PFSK-1 (cell line): ENCODE measurements around the gene RPS28. TPM values are rescaled to one million over a fixed set of nuclear protein-coding genes. Genes with fewer than 3 reads are reported as not detected.

Source experiments
- FOXP2 ChIP-seq: optimal IDR thresholded peaks from 2 replicates; pipeline ENCODE3; 2011; ENCODE audit warnings: borderline replicate concordance, control low read depth, inconsistent platforms; ENCODE audit not compliant: insufficient read depth; ENCODE audit errors: extremely low read length, extremely low read depth
- POLR2AphosphoS5 ChIP-seq: IDR thresholded peaks from 2 replicates; pipeline ENCODE4 v1.6.1; 2012; ENCODE audit warnings: low read depth, mild to moderate bottlenecking, control low read depth, low read length, moderate library complexity
- REST ChIP-seq, 2 experiments: IDR thresholded peaks; 2 replicates each; pipeline versions ENCODE4 v1.6.1 to v1.8.0; 2011 to 2012; ENCODE audit warnings: low read depth in 2 of 2, low read length in 2 of 2, control low read depth in 1 of 2, inconsistent platforms in 1 of 2, mild to moderate bottlenecking in 1 of 2, moderate library complexity in 1 of 2; ENCODE audit not compliant: insufficient read depth in 1 of 2
- SIN3A ChIP-seq: IDR thresholded peaks from 2 replicates; pipeline ENCODE4 v1.6.1; 2012; ENCODE audit warnings: mild to moderate bottlenecking, low read length, moderate library complexity, borderline replicate concordance; ENCODE audit not compliant: insufficient read depth
- TAF1 ChIP-seq: IDR thresholded peaks from 2 replicates; pipeline ENCODE4 v1.6.1; 2012; ENCODE audit warnings: low read length, control low read depth, borderline replicate concordance; ENCODE audit not compliant: insufficient read depth
- polyA plus RNA-seq: library from polyadenylated mRNA; unstranded; fragments of >200 nt; gene quantifications from one replicate; pipeline ENCODE4 v1.2.1, GENCODE V29; 2012; ENCODE audit warnings: low read depth, missing spikeins; ENCODE audit not compliant: insufficient read length

RPS28 gene
- 2,023 TPM for polyA plus RNA-seq

- TF ChIP-seq REST (IDR thresholded peaks at IDR 0.05; ENCODE audit: insufficient read depth in 1 of 2, low read depth in 2 of 2, low read length in 2 of 2): peak in 1 of 2 experiments; percentile 59; a peak in 2 of 4 replicates
- peak; percentile 95 for TF ChIP-seq POLR2AphosphoS5
- TF ChIP-seq SIN3A: peak; percentile 56; the same call in 1 of the 2 replicates
- peak; percentile 99 for TF ChIP-seq TAF1
- TF ChIP-seq FOXP2: peak; percentile 86
Measured at GRCh38 chr19:8321067-8321985, at the start of gene RPS28, which contains the start of gene NDUFA7. Gene RPS28 (plus strand): TSS chr19:8321496. CDS start chr19:8321531, 35 bp downstream. Gene NDUFA7 (minus strand): TSS chr19:8321375. CDS start chr19:8321358, 17 bp downstream.

GRCh38 chr19:8302357-8302691 is 19.0 kb upstream of the RPS28 start:
- TF ChIP-seq TAF1 (no peak), SIN3A (no peak), REST (IDR thresholded peaks at IDR 0.05; ENCODE audit: insufficient read depth in 1 of 2, low read depth in 2 of 2, low read length in 2 of 2) (no peak), POLR2AphosphoS5 (no peak), FOXP2 (no peak)

- TF ChIP-seq TAF1 (no peak), FOXP2 (no peak), REST (IDR thresholded peaks at IDR 0.05; ENCODE audit: insufficient read depth in 1 of 2, low read depth in 2 of 2, low read length in 2 of 2) (no peak), SIN3A (no peak), POLR2AphosphoS5 (no peak)
Measured at GRCh38 chr19:8302734-8303133, 18.6 kb upstream of the RPS28 start.

GRCh38 chr19:8304841-8305621 is 16.3 kb upstream of the RPS28 start:
- TF ChIP-seq TAF1: no peak
- TF ChIP-seq POLR2AphosphoS5: no peak
- no peak for TF ChIP-seq REST (IDR thresholded peaks at IDR 0.05; ENCODE audit: insufficient read depth in 1 of 2, low read depth in 2 of 2, low read length in 2 of 2)
- TF ChIP-seq FOXP2: no peak
- no peak for TF ChIP-seq SIN3A
